GM23248 (cell line): Measurements from ENCODE around the gene RRBP1. TPM values are rescaled to one million over a fixed set of nuclear protein-coding genes. Genes with fewer than 3 reads are reported as not detected.

ENCODE experiments used
- DNase-seq: peaks from one replicate; pipeline ENCODE4 v3.0.0-alpha.2; 2015
- H2AFZ ChIP-seq: fragments of 200-600 bp; sonication (generic); 2 replicates; pipeline ENCODE4 v1.6.1; 2016; ENCODE audit warnings: antibody characterized with exemption
- H3F3A ChIP-seq: fragments of 200-600 bp; sonication (generic); 2 replicates; pipeline ENCODE4 v1.6.1; 2016; ENCODE audit warnings: mild to moderate bottlenecking, antibody characterized with exemption, mixed run types; ENCODE audit not compliant: insufficient read depth
- H3K27ac ChIP-seq: fragments of 200-600 bp; sonication (generic); 2 replicates; pipeline ENCODE4 v1.5.1; 2016; ENCODE audit warnings: mild to moderate bottlenecking
- H3K27me3 ChIP-seq: fragments of 200-600 bp; sonication (generic); replicated peaks from 2 replicates; pipeline ENCODE4 v1.6.1; 2016; ENCODE audit warnings: mild to moderate bottlenecking; ENCODE audit not compliant: insufficient read depth
- H3K36me3 ChIP-seq: fragments of 200-600 bp; sonication (generic); 2 replicates; pipeline ENCODE4 v1.6.1; 2016; ENCODE audit warnings: low read depth, mild to moderate bottlenecking
- H3K4me1 ChIP-seq: fragments of 200-600 bp; sonication (generic); 2 replicates; pipeline ENCODE4 v1.6.1; 2016; ENCODE audit warnings: mild to moderate bottlenecking; ENCODE audit not compliant: insufficient read depth
- H3K4me2 ChIP-seq: fragments of 200-600 bp; sonication (generic); one replicate; pipeline ENCODE4 v1.6.1; 2016; ENCODE audit warnings: mild to moderate bottlenecking; ENCODE audit not compliant: unreplicated experiment
- H3K4me3 ChIP-seq: fragments of 200-600 bp; sonication (generic); 2 replicates; pipeline ENCODE4 v1.5.1; 2016; ENCODE audit warnings: mild to moderate bottlenecking
- H3K79me2 ChIP-seq: fragments of 200-600 bp; sonication (generic); 2 replicates; pipeline ENCODE4 v1.6.1; 2016; ENCODE audit warnings: mild to moderate bottlenecking; ENCODE audit not compliant: insufficient read depth
- H3K9ac ChIP-seq: fragments of 200-600 bp; sonication (generic); 2 replicates; pipeline ENCODE4 v1.6.1; 2016; ENCODE audit warnings: mild to moderate bottlenecking
- H3K9me2 ChIP-seq: fragments of 200-600 bp; sonication (generic); 2 replicates; pipeline ENCODE4 v1.6.1; 2016; ENCODE audit warnings: mixed run types, mild to moderate bottlenecking, moderate library complexity; ENCODE audit not compliant: insufficient read depth
- H3K9me3 ChIP-seq: fragments of 200-600 bp; sonication (generic); one replicate; pipeline ENCODE4 v1.6.1; 2017; ENCODE audit warnings: low read depth
- H4K20me1 ChIP-seq: fragments of 200-600 bp; sonication (generic); 2 replicates; pipeline ENCODE4 v1.6.0; 2016; ENCODE audit not compliant: insufficient read depth
- EZH2 ChIP-seq: fragments of 200-600 bp; sonication (generic); IDR thresholded peaks from 2 replicates; pipeline ENCODE4 v1.6.1; 2018; ENCODE audit warnings: antibody characterized with exemption, mild to moderate bottlenecking; ENCODE audit not compliant: insufficient read depth, poor library complexity, severe bottlenecking
- EZH2phosphoT487 ChIP-seq: fragments of 200-600 bp; sonication (generic); IDR thresholded peaks from 2 replicates; pipeline ENCODE4 v1.6.1; 2018; ENCODE audit warnings: antibody characterized with exemption, moderate library complexity, mild to moderate bottlenecking, low read depth; ENCODE audit not compliant: insufficient read depth
- WGBS, 2 experiments: methylation state at CpG; one replicate each; pipeline ENCODE4 v1.1.6; 2015 to 2017; ENCODE audit warnings: low lambda C conversion rate in 2 of 2, low coverage in 1 of 2; ENCODE audit errors: missing lambda C conversion rate in 2 of 2; 5-methylcytosine and 5-hydroxymethylcytosine counted together
- in situ Hi-C: fragments of 300-500 bp; cut with MboI; formaldehyde crosslinking; loops from 2 replicates; pipeline ENCODE4 v1.15.0; 2020
- polyA plus RNA-seq: library from polyadenylated mRNA; unstranded; fragments of >200 nt; fragmentation: Nextera tagmentation; extraction: Ambion mirVana; gene quantifications from 2 replicates; pipeline ENCODE4 v1.2.1, GENCODE V29; 2016
- total RNA-seq: library from RNA; depleted of rRNA; stranded (reverse); fragments of >200 nt; shearing (Covaris generic); gene quantifications from 2 replicates; pipeline ENCODE4 v1.2.3, GENCODE V29; 2014

Gene RRBP1
- total and polyA plus RNA-seq, 2 experiments from 2014 or later = 127 to 182 TPM

GRCh38 chr20:17570347-17571152, 111.5 kb downstream of the RRBP1 start:
- Histone ChIP-seq H3K27me3 (no peaks in the 10 kb centered on the region), H4K20me1 (peaks cover 21% of the 10 kb centered on the region; the same call in 1 of the 2 replicates), H3K9me2 (no peaks in the 10 kb centered on the region), H3F3A (peaks cover 20% of the 10 kb centered on the region; the same call in 1 of the 2 replicates), H3K4me2 (peak overlapping the region; percentile 98), H3K27ac (peak overlapping the region; percentile 93), H3K4me1 (peaks cover 25% of the 10 kb centered on the region), H3K9ac (peak overlapping the region; percentile 98), H3K36me3 (no peaks in the 10 kb centered on the region), H2AFZ (peak overlapping the region; percentile 35), H3K79me2 (peaks cover 56% of the 10 kb centered on the region), H3K4me3 (peak overlapping the region; percentile 95), H3K9me3 (no peaks in the 10 kb centered on the region)
- TF ChIP-seq EZH2phosphoT487 (no peak), EZH2 (no peak)
- DNase-seq = peak; percentile 73
- in situ Hi-C loops = no loop called here
- WGBS, 2 experiments = 2 to 4% methylated on average over 27 to 43 of the region's 43 CpGs

- H3K27ac ChIP-seq = peak within 1 kb of the TSS; percentile 93
- peak within 1 kb of the TSS; percentile 98 for H3K9ac ChIP-seq
- H3K4me1 ChIP-seq = peaks cover 31% of the 10 kb centered on the region
- no peaks in the 10 kb centered on the region for H3K36me3 ChIP-seq
- no peaks in the 10 kb centered on the region for H3K9me3 ChIP-seq
- peaks cover 48% of the 10 kb centered on the region for H3K79me2 ChIP-seq
- H3K27me3 ChIP-seq = no peaks in the 10 kb centered on the region
- H2AFZ ChIP-seq = peak within 1 kb of the TSS; percentile 45
- peak; percentile 98 for DNase-seq
- H3K4me2 ChIP-seq = peak within 1 kb of the TSS; percentile 98
- H3K4me3 ChIP-seq = peak within 1 kb of the TSS; percentile 95
- no peak for TF ChIP-seq EZH2phosphoT487
- no peak for TF ChIP-seq EZH2
- 1% methylated on average over 30 to 45 of the region's 70 CpGs for WGBS, 2 experiments
- H3K9me2 ChIP-seq = no peaks in the 10 kb centered on the region
- H3F3A ChIP-seq = peaks cover 23% of the 10 kb centered on the region; the same call in 1 of the 2 replicates
- in situ Hi-C loops = no loop called here
- H4K20me1 ChIP-seq = peaks cover 21% of the 10 kb centered on the region; the same call in 1 of the 2 replicates
Observed at GRCh38 chr20:17569616-17570346, 112.3 kb downstream of the RRBP1 start, which contains the start of gene DSTN. Gene DSTN (plus strand): TSS chr20:17570075. CDS start chr20:17570209, 134 bp downstream.

- no peaks in the 10 kb centered on the region for H3K9me3 ChIP-seq
- H3K27ac ChIP-seq = peak overlapping the region; percentile 93
- H4K20me1 ChIP-seq = peaks cover 21% of the 10 kb centered on the region; the same call in 1 of the 2 replicates
- peak overlapping the region; percentile 45; the same call in 1 of the 2 replicates for H2AFZ ChIP-seq
- in situ Hi-C loops = no loop called here
- peaks cover 23% of the 10 kb centered on the region; the same call in 1 of the 2 replicates for H3F3A ChIP-seq
- H3K4me3 ChIP-seq = peak overlapping the region; percentile 68
- peak overlapping the region; percentile 80 for H3K4me2 ChIP-seq
- H3K79me2 ChIP-seq = peaks cover 41% of the 10 kb centered on the region
- H3K9me2 ChIP-seq = no peaks in the 10 kb centered on the region
- TF ChIP-seq EZH2phosphoT487 = no peak
- TF ChIP-seq EZH2 = no peak
- H3K27me3 ChIP-seq = no peaks in the 10 kb centered on the region
- no peaks in the 10 kb centered on the region for H3K36me3 ChIP-seq
- H3K9ac ChIP-seq = peak overlapping the region; percentile 98
- peak; percentile 98 for DNase-seq
- 0 to 2% methylated on average over 35 to 38 of the region's 38 CpGs for WGBS, 2 experiments
- peaks cover 31% of the 10 kb centered on the region for H3K4me1 ChIP-seq
Observed at GRCh38 chr20:17568972-17569521, 113.0 kb downstream of the RRBP1 start.
